NT2/D1 (cell line): ENCODE measurements around the gene KRTAP5-10.

Source experiments
- SUZ12 ChIP-seq: IDR thresholded peaks from 2 replicates; pipeline ENCODE4 v1.6.1; 2011; ENCODE audit not compliant: insufficient read length, insufficient read depth; ENCODE audit errors: extremely low read depth
- YY1 ChIP-seq: IDR thresholded peaks from 2 replicates; pipeline ENCODE4 v1.6.1; 2011; ENCODE audit not compliant: insufficient read length, insufficient read depth
- ZNF274 ChIP-seq: IDR thresholded peaks from 2 replicates; pipeline ENCODE4 v1.6.1; 2011; ENCODE audit warnings: mild to moderate bottlenecking, low read depth, low read length

DNA sequence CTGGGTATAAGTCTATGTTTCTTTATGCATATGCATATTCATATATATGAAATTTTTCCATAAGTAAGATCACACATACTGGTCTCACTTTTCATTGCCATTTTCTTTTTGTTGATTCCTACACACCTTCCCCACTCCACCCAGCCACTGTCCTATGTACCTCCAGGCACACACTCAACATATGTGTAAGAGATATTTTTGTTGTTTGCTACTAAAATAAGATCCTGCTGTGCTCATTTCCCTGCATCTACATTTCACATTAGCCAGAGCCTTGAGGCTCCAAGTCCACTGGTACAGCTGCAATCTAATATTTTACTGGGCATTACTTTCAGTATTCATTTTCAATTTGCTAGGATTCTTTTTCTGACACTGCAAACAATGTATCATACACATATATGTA, 8.1 kb upstream of the KRTAP5-10 start:
- TF ChIP-seq SUZ12: no peak
- TF ChIP-seq YY1: no peak
- TF ChIP-seq ZNF274: no peak
